AG08396 (cell line): ENCODE measurements around the gene CFAP61.
"Not testable (repeated sequence)": the region's sequence is repeated elsewhere in the genome, so short reads cannot be mapped to it uniquely, and the experiment has no call there.

Source experiments
- DNase-seq: peaks from one replicate; pipeline ENCODE4 v3.0.0; 2012; ENCODE audit warnings: low spot score, mixed read lengths

CFAP61 gene

GRCh38 chr20:20089018-20089417, 36.7 kb downstream of the CFAP61 start:
- no peak for DNase-seq

GRCh38 chr20:20089939-20090338, 37.6 kb downstream of the CFAP61 start:
- no peak for DNase-seq

- DNase-seq: no peak
These were observed 40.5 kb downstream of the CFAP61 start for GRCh38 chr20:20092827-20093226.

GRCh38 chr20:20094410-20094809, 42.1 kb downstream of the CFAP61 start:
- DNase-seq: no peak

- no peak for DNase-seq
These were observed 43.0 kb downstream of the CFAP61 start for GRCh38 chr20:20095114-20095872.

GRCh38 chr20:20096421-20096820, 44.1 kb downstream of the CFAP61 start:
- no peak for DNase-seq

GRCh38 chr20:20100881-20101280, 48.5 kb downstream of the CFAP61 start:
- no peak for DNase-seq

- no peak for DNase-seq
These were observed 49.8 kb downstream of the CFAP61 start for GRCh38 chr20:20102163-20102562.

GRCh38 chr20:20102716-20103258, 50.5 kb downstream of the CFAP61 start:
- DNase-seq: no peak

GRCh38 chr20:20103486-20103885, 51.2 kb downstream of the CFAP61 start:
- DNase-seq: no peak

GRCh38 chr20:20123187-20123586, 70.9 kb downstream of the CFAP61 start:
- DNase-seq: not testable (repeated sequence)

- no peak for DNase-seq
These were observed 78.1 kb downstream of the CFAP61 start for GRCh38 chr20:20130399-20130798.

GRCh38 chr20:20134941-20135575, 82.7 kb downstream of the CFAP61 start:
- no peak for DNase-seq

GRCh38 chr20:20136313-20136712, 84.0 kb downstream of the CFAP61 start:
- no peak for DNase-seq

- no peak for DNase-seq
These were observed 85.5 kb downstream of the CFAP61 start for GRCh38 chr20:20137851-20138250.

- DNase-seq: no peak
These were observed 86.2 kb downstream of the CFAP61 start for GRCh38 chr20:20138301-20139064.

- no peak for DNase-seq
These were observed 87.1 kb downstream of the CFAP61 start for GRCh38 chr20:20139403-20139802.

GRCh38 chr20:20143165-20143564, 90.8 kb downstream of the CFAP61 start:
- DNase-seq: no peak

GRCh38 chr20:20143646-20144045, 91.3 kb downstream of the CFAP61 start:
- DNase-seq: no peak

GRCh38 chr20:20148779-20149178, 96.4 kb downstream of the CFAP61 start:
- no peak for DNase-seq

- DNase-seq: no peak
These were observed 97.9 kb downstream of the CFAP61 start for GRCh38 chr20:20150241-20150640.

- DNase-seq: no peak
These were observed 108.2 kb downstream of the CFAP61 start for GRCh38 chr20:20160520-20160919.

- DNase-seq: no peak
These were observed 109.3 kb downstream of the CFAP61 start for GRCh38 chr20:20161611-20162010.
